G401 (cell line): ENCODE data around the gene USP30. TPM values are rescaled to one million over a fixed set of nuclear protein-coding genes. Genes with fewer than 3 reads are reported as not detected.

Source experiments
- DNase-seq: peaks from one replicate; pipeline ENCODE4 v3.0.0-alpha.2; 2015; ENCODE audit warnings: low spot score
- in situ Hi-C: cut with HindIII; loops from 2 replicates; pipeline ENCODE4 v1.10.0; 2016; ENCODE audit warnings: low sequenced_read_pairs, mixed read lengths
- total RNA-seq: library from RNA; depleted of rRNA; stranded (reverse); fragments of >200 nt; shearing (Covaris generic); gene quantifications from 2 replicates; pipeline ENCODE4 v1.2.3, GENCODE V29; 2014; rRNA removed

USP30 gene
- total RNA-seq, 1 experiment from 2014 or later = 20.5 TPM

GRCh38 chr12:109116611-109116949 is 64.2 kb downstream of the USP30 start:
- in situ Hi-C loops = no loop called here
- DNase-seq = no peak

- DNase-seq = no peak
- in situ Hi-C loops = no loop called here
These were observed 67.7 kb downstream of the USP30 start for GRCh38 chr12:109120095-109120494.

- in situ Hi-C loops = no loop called here
- DNase-seq = no peak
These were observed 68.2 kb downstream of the USP30 start for GRCh38 chr12:109120557-109120956.

GRCh38 chr12:109121346-109121880 is 69.0 kb downstream of the USP30 start:
- in situ Hi-C loops = no loop called here
- DNase-seq = no peak

- in situ Hi-C loops = no loop called here
- no peak for DNase-seq
These were observed 72.7 kb downstream of the USP30 start for GRCh38 chr12:109124878-109125648.

GRCh38 chr12:109125791-109126190 is 73.4 kb downstream of the USP30 start:
- no peak for DNase-seq
- in situ Hi-C loops = no loop called here

GRCh38 chr12:109126784-109127183 is 74.4 kb downstream of the USP30 start:
- in situ Hi-C loops = no loop called here
- no peak for DNase-seq

- DNase-seq = no peak
- in situ Hi-C loops = no loop called here
These were observed 75.3 kb downstream of the USP30 start for GRCh38 chr12:109127533-109128242.

- DNase-seq = no peak
- in situ Hi-C loops = no loop called here
These were observed 78.1 kb downstream of the USP30 start for GRCh38 chr12:109130297-109131153.

GRCh38 chr12:109131154-109132050 is 79.0 kb downstream of the USP30 start:
- in situ Hi-C loops = no loop called here
- DNase-seq = no peak

- DNase-seq = no peak
- in situ Hi-C loops = no loop called here
These were observed 82.0 kb downstream of the USP30 start for GRCh38 chr12:109134186-109134917.

- no peak for DNase-seq
- in situ Hi-C loops = no loop called here
These were observed 84.7 kb downstream of the USP30 start for GRCh38 chr12:109137055-109137454.

Other genes with a start within 250 kb of the USP30 start
- gene SSH1, start 195.0 kb upstream of the USP30 start, total RNA-seq = 34.8 and 45.1 TPM in 2 replicates
- gene DAO, start 172.5 kb upstream of the USP30 start, total RNA-seq = 21.5 and 22.1 TPM in 2 replicates
- gene SVOP, start 31.5 kb upstream of the USP30 start, total RNA-seq = 0.25 and 1.0 TPM in 2 replicates
- 47.9 and 54.5 TPM in 2 replicates for gene ALKBH2, start 40.9 kb downstream of the USP30 start, total RNA-seq
- gene UNG, start 45.0 kb downstream of the USP30 start, total RNA-seq = 73.7 and 94.8 TPM in 2 replicates
- 1.7 and 2.6 TPM in 2 replicates for gene ACACB, start 64.0 kb downstream of the USP30 start, total RNA-seq